Measurements from ENCODE around the gene MYBPH. TPM values are rescaled to one million over a fixed set of nuclear protein-coding genes. Genes with fewer than 3 reads are reported as not detected.

The MYBPH gene
- total and polyA plus RNA-seq, 10 donors: 0.09 to 2.7 (median 0.32) TPM; not detected in 3

DNA sequence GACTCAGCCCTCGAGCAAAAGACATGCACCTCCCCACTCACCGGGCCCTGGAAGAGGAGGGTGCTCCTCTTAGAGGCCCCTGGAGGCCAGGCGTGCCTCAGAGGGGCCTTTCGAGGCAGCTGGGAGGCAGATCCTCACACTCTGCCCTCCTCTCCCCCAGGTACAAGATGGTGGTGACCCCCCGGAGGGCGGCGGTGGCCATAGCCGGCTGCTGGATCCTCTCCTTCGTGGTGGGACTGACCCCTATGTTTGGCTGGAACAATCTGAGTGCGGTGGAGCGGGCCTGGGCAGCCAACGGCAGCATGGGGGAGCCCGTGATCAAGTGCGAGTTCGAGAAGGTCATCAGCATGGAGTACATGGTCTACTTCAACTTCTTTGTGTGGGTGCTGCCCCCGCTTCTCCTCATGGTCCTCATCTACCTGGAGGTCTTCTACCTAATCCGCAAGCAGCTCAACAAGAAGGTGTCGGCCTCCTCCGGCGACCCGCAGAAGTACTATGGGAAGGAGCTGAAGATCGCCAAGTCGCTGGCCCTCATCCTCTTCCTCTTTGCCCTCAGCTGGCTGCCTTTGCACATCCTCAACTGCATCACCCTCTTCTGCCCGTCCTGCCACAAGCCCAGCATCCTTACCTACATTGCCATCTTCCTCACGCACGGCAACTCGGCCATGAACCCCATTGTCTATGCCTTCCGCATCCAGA lies 10.4 kb downstream of the MYBPH start:
- WGBS, 5 donors: 81 to 93% (median 90%) methylated on average over 25 to 28 of the region's 28 CpGs
- DNase-seq: no peak

DNA sequence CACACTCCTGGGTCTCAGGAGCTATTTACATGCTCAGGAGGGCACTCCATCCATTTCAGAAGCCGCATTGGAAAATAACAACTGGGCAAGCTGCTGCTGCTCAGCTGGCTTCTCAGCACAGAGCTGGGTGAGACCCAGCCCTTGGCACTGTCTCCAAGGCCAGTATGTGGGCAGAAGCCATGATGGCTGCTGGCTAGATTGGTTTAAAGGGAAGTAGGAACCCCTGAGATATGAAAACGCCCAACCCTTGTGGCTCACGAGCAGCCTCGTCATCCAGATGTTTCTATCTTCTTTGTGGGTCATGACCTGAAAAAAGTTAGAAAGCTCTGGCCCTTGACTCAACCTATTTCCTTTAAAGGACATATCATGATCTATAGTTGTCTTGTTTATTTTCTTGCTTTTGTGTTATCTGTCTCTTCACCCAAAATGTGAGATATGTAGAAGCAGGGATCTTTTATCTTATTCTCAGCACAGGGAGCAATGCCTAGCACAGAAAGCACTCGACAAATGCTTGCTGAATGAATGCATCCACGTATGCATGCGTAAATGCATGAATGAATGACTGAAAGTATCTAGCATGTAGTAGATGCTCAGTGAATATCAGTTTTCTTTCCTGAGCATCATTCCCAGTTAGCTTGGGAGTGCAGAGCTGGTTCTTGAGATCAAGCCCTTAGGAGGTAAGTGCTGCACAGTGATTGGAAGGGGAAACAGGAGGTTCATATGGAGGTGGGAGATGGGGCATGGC lies 11.6 kb downstream of the MYBPH start:
- Histone ChIP-seq H3K27me3 (replicated peaks in 1 of 7) (peaks cover 0 to 71% (median 0%) of the 10 kb centered on the region in 7 donors), H3K9me3 (peaks cover 0 to 2% (median 0%) of the 10 kb centered on the region in 8 donors), H3K27ac (no peak overlapping the region), H3K4me3 (no peak overlapping the region), H3K4me1 (peaks cover 0 to 10% (median 0%) of the 10 kb centered on the region in 6 donors), H3K36me3 (peaks cover 0 to 12% (median 0%) of the 10 kb centered on the region in 6 donors)
- 53 to 64% (median 58%) methylated on average over 7 of the region's 7 CpGs for WGBS, 5 donors
- no peak for DNase-seq
- no peak for TF ChIP-seq POLR2A (IDR thresholded peaks at IDR 0.05)
- TF ChIP-seq, protein P1, sequence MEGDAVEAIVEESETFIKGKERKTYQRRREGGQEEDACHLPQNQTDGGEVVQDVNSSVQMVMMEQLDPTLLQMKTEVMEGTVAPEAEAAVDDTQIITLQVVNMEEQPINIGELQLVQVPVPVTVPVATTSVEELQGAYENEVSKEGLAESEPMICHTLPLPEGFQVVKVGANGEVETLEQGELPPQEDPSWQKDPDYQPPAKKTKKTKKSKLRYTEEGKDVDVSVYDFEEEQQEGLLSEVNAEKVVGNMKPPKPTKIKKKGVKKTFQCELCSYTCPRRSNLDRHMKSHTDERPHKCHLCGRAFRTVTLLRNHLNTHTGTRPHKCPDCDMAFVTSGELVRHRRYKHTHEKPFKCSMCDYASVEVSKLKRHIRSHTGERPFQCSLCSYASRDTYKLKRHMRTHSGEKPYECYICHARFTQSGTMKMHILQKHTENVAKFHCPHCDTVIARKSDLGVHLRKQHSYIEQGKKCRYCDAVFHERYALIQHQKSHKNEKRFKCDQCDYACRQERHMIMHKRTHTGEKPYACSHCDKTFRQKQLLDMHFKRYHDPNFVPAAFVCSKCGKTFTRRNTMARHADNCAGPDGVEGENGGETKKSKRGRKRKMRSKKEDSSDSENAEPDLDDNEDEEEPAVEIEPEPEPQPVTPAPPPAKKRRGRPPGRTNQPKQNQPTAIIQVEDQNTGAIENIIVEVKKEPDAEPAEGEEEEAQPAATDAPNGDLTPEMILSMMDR (IDR thresholded peaks at IDR 0.05 in 8 of 11, conservative IDR thresholded peaks at IDR 0.05 in 3 of 11): no peak
- no peak for TF ChIP-seq POLR2AphosphoS5 (IDR thresholded peaks at IDR 0.05)
- intact Hi-C loops (cut with DNase I; ENCODE audit: low total_unique reads): no loop called here

More for the DNA sequence above, 10.4 kb downstream of the MYBPH start:
- H3K27ac ChIP-seq: no peak overlapping the region
- TF ChIP-seq POLR2A (IDR thresholded peaks at IDR 0.05): no peak
- H3K9me3 ChIP-seq: no peaks in the 10 kb centered on the region
- peaks cover 0 to 64% (median 0%) of the 10 kb centered on the region in 7 donors for H3K27me3 ChIP-seq (replicated peaks in 1 of 7)
- peaks cover 0 to 12% (median 0%) of the 10 kb centered on the region in 6 donors for H3K36me3 ChIP-seq
- H3K4me1 ChIP-seq: peaks cover 0 to 10% (median 0%) of the 10 kb centered on the region in 6 donors
- H3K4me3 ChIP-seq: no peak overlapping the region
- intact Hi-C loops (cut with DNase I; ENCODE audit: low total_unique reads): no loop called here

DNA sequence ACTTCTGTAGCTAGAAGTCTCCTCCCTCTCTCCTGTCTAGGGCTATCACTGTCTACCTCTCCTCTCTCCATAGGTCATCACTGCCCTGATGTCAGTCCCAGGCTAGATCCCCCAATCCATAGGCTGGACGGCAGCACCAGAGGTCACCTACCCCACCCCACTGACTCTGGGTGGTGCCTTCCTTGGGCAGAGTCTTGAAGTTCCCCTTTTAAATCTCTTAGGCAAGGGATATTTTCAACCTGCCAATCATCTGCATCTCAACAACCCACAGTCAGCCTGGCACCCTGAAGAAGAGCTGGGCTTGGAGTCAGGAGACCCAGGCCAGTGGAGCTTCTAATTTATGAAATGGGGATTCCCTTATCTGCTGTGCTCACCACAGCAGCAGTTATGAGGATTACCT lies 13.2 kb downstream of the MYBPH start:
- TF ChIP-seq POLR2A (IDR thresholded peaks at IDR 0.05) (no peak), POLR2AphosphoS5 (IDR thresholded peaks at IDR 0.05) (no peak)
- TF ChIP-seq, protein P1 (IDR thresholded peaks at IDR 0.05 in 8 of 11, conservative IDR thresholded peaks at IDR 0.05 in 3 of 11): no peak
- H3K9me3 ChIP-seq: peaks cover 0 to 18% (median 4%) of the 10 kb centered on the region in 8 donors
- WGBS, 5 donors: 18 to 50% (median 23%) methylated on average over 1 of the region's 1 CpG
- peaks cover 0 to 9% (median 0%) of the 10 kb centered on the region in 6 donors for H3K4me1 ChIP-seq
- peaks cover 0 to 12% (median 0%) of the 10 kb centered on the region in 6 donors for H3K36me3 ChIP-seq
- H3K4me3 ChIP-seq: no peak overlapping the region
- H3K27me3 ChIP-seq (replicated peaks in 1 of 7): peaks cover 0 to 84% (median 0%) of the 10 kb centered on the region in 7 donors
- intact Hi-C loops (cut with DNase I; ENCODE audit: low total_unique reads): no loop called here
- H3K27ac ChIP-seq: no peak overlapping the region
- no peak for DNase-seq

DNA sequence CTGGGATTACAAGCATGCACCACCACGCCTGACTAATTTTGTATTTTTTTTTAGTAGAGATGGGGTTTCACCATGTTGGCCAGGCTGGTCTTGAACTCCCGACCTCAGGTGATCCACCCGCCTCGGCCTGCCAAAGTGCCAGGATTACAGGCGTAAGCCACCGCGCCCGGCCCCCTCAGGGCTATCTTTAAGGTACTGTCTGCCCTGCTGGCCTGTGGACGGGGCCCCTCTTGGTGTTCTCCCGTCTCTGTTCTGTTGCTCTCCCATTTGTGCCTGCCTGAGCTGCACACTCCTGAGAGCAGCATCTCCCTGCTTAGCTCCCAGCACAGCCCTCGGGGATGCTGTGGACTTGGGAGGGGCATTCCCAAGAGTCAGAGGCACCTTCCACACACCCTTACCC lies 13.9 kb downstream of the MYBPH start:
- Histone ChIP-seq H3K9me3 (peaks cover 0 to 18% (median 4%) of the 10 kb centered on the region in 8 donors), H3K27me3 (replicated peaks in 1 of 7) (peaks cover 0 to 81% (median 0%) of the 10 kb centered on the region in 7 donors), H3K27ac (no peak overlapping the region), H3K4me1 (peaks cover 0 to 2% (median 0%) of the 10 kb centered on the region in 6 donors), H3K4me3 (no peak overlapping the region), H3K36me3 (peaks cover 0 to 12% (median 0%) of the 10 kb centered on the region in 6 donors)
- intact Hi-C loops (cut with DNase I; ENCODE audit: low total_unique reads): no loop called here
- TF ChIP-seq POLR2A (IDR thresholded peaks at IDR 0.05): no peak
- TF ChIP-seq, protein P1 (IDR thresholded peaks at IDR 0.05 in 8 of 11, conservative IDR thresholded peaks at IDR 0.05 in 3 of 11): no peak
- no peak for TF ChIP-seq POLR2AphosphoS5 (IDR thresholded peaks at IDR 0.05)
- 86 to 94% (median 91%) methylated on average over 11 of the region's 11 CpGs for WGBS, 5 donors
- DNase-seq: no peak
